GM23338 (cell line): ENCODE results near the gene TAAR6.

Experiments
- CREB1 ChIP-seq: fragments of 250-450 bp; sonication (Bioruptor Pico); IDR thresholded peaks from 2 replicates; pipeline ENCODE4 v1.5.0; 2020; ENCODE audit warnings: low read depth, mild to moderate bottlenecking, moderate library complexity
- EZH2 ChIP-seq: fragments of 200-600 bp; sonication (generic); IDR thresholded peaks from one replicate; pipeline ENCODE4 v1.8.0; 2017; ENCODE audit warnings: antibody characterized with exemption, mild to moderate bottlenecking, low read depth; ENCODE audit not compliant: unreplicated experiment
- EZH2phosphoT487 ChIP-seq: fragments of 200-600 bp; sonication (generic); IDR thresholded peaks from one replicate; pipeline ENCODE4 v1.8.1; 2018; ENCODE audit warnings: antibody characterized with exemption; ENCODE audit not compliant: unreplicated experiment
- JUNB ChIP-seq: IDR thresholded peaks from one replicate; pipeline ENCODE4 v1.6.1; 2016; ENCODE audit warnings: antibody characterized with exemption; ENCODE audit not compliant: unreplicated experiment
- NANOG ChIP-seq: IDR thresholded peaks from 2 replicates; pipeline ENCODE4 v1.6.1; 2016; ENCODE audit warnings: antibody characterized with exemption, borderline replicate concordance
- POLR2AphosphoS5 ChIP-seq: IDR thresholded peaks from 2 replicates; pipeline ENCODE4 v1.6.1; 2016; ENCODE audit warnings: antibody characterized with exemption, low read depth
- STAT1 ChIP-seq: IDR thresholded peaks from one replicate; pipeline ENCODE4 v1.6.1; 2016; ENCODE audit warnings: antibody characterized with exemption; ENCODE audit not compliant: unreplicated experiment
- ZNF114 ChIP-seq: fragments of 250-450 bp; sonication (Bioruptor Pico); IDR thresholded peaks from 2 replicates; pipeline ENCODE4 v1.5.0; 2020; ENCODE audit warnings: mild to moderate bottlenecking, moderate library complexity
- ZNF331 ChIP-seq: fragments of 250-450 bp; sonication (Bioruptor Pico); IDR thresholded peaks from 2 replicates; pipeline ENCODE4 v1.5.0; 2020; ENCODE audit warnings: low read depth, mild to moderate bottlenecking, moderate library complexity
- TF ChIP-seq, protein P1 (sequence below), 2 experiments: fragments of 200-600 bp in 1 of 2; sonication (generic) in 1 of 2; conservative IDR thresholded peaks; 2 replicates each; pipeline versions ENCODE4 v1.5.1 to v1.6.1; 2016 to 2017; ENCODE audit warnings: antibody characterized with exemption in 2 of 2, low read depth in 2 of 2, mild to moderate bottlenecking in 2 of 2, moderate library complexity in 1 of 2
- TF ChIP-seq, protein P2 (sequence below): IDR thresholded peaks from one replicate; pipeline ENCODE4 v1.6.1; 2018; ENCODE audit warnings: antibody characterized with exemption; ENCODE audit not compliant: unreplicated experiment
- TF ChIP-seq, protein P3 (sequence below): IDR thresholded peaks from 2 replicates; pipeline ENCODE4 v1.6.1; 2016; ENCODE audit warnings: antibody characterized with exemption
- TF ChIP-seq, protein P4 (sequence below): fragments of 250-450 bp; sonication (Bioruptor Pico); IDR thresholded peaks from 2 replicates; pipeline ENCODE4 v1.5.0; 2020; ENCODE audit warnings: mild to moderate bottlenecking, moderate library complexity

DNA sequence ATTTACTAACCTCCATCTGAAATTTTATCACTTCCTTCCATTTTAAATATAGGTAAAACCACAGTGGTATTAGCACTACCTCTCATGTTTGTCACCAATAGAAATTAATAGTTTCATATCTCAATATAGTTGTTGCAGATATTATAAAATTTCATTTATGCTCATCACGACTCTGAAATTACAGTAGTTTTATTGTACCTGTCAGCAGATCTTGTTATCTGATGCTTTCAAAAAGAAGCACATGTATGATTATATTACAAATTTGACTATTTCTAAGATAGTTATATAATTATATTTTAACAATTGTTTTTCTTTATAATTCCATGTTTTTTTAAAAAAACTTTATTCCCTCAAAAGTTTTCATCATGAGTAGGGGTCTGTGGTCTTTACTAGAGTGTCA, 14.6 kb downstream of the TAAR6 start:
- TF ChIP-seq, protein P1, sequence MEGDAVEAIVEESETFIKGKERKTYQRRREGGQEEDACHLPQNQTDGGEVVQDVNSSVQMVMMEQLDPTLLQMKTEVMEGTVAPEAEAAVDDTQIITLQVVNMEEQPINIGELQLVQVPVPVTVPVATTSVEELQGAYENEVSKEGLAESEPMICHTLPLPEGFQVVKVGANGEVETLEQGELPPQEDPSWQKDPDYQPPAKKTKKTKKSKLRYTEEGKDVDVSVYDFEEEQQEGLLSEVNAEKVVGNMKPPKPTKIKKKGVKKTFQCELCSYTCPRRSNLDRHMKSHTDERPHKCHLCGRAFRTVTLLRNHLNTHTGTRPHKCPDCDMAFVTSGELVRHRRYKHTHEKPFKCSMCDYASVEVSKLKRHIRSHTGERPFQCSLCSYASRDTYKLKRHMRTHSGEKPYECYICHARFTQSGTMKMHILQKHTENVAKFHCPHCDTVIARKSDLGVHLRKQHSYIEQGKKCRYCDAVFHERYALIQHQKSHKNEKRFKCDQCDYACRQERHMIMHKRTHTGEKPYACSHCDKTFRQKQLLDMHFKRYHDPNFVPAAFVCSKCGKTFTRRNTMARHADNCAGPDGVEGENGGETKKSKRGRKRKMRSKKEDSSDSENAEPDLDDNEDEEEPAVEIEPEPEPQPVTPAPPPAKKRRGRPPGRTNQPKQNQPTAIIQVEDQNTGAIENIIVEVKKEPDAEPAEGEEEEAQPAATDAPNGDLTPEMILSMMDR (conservative IDR thresholded peaks at IDR 0.05; ENCODE audit: low read depth in 2 of 2) = no peak
- TF ChIP-seq EZH2 (no peak), POLR2AphosphoS5 (no peak), EZH2phosphoT487 (no peak), STAT1 (no peak), NANOG (no peak), CREB1 (CRISPR knock-in tag) (no peak), JUNB (no peak), ZNF331 (CRISPR knock-in tag) (no peak), ZNF114 (CRISPR knock-in tag) (no peak)
- TF ChIP-seq, protein P2, sequence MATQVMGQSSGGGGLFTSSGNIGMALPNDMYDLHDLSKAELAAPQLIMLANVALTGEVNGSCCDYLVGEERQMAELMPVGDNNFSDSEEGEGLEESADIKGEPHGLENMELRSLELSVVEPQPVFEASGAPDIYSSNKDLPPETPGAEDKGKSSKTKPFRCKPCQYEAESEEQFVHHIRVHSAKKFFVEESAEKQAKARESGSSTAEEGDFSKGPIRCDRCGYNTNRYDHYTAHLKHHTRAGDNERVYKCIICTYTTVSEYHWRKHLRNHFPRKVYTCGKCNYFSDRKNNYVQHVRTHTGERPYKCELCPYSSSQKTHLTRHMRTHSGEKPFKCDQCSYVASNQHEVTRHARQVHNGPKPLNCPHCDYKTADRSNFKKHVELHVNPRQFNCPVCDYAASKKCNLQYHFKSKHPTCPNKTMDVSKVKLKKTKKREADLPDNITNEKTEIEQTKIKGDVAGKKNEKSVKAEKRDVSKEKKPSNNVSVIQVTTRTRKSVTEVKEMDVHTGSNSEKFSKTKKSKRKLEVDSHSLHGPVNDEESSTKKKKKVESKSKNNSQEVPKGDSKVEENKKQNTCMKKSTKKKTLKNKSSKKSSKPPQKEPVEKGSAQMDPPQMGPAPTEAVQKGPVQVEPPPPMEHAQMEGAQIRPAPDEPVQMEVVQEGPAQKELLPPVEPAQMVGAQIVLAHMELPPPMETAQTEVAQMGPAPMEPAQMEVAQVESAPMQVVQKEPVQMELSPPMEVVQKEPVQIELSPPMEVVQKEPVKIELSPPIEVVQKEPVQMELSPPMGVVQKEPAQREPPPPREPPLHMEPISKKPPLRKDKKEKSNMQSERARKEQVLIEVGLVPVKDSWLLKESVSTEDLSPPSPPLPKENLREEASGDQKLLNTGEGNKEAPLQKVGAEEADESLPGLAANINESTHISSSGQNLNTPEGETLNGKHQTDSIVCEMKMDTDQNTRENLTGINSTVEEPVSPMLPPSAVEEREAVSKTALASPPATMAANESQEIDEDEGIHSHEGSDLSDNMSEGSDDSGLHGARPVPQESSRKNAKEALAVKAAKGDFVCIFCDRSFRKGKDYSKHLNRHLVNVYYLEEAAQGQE = no peak
- TF ChIP-seq, protein P3, sequence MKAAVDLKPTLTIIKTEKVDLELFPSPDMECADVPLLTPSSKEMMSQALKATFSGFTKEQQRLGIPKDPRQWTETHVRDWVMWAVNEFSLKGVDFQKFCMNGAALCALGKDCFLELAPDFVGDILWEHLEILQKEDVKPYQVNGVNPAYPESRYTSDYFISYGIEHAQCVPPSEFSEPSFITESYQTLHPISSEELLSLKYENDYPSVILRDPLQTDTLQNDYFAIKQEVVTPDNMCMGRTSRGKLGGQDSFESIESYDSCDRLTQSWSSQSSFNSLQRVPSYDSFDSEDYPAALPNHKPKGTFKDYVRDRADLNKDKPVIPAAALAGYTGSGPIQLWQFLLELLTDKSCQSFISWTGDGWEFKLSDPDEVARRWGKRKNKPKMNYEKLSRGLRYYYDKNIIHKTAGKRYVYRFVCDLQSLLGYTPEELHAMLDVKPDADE = no peak
- TF ChIP-seq, protein P4, sequence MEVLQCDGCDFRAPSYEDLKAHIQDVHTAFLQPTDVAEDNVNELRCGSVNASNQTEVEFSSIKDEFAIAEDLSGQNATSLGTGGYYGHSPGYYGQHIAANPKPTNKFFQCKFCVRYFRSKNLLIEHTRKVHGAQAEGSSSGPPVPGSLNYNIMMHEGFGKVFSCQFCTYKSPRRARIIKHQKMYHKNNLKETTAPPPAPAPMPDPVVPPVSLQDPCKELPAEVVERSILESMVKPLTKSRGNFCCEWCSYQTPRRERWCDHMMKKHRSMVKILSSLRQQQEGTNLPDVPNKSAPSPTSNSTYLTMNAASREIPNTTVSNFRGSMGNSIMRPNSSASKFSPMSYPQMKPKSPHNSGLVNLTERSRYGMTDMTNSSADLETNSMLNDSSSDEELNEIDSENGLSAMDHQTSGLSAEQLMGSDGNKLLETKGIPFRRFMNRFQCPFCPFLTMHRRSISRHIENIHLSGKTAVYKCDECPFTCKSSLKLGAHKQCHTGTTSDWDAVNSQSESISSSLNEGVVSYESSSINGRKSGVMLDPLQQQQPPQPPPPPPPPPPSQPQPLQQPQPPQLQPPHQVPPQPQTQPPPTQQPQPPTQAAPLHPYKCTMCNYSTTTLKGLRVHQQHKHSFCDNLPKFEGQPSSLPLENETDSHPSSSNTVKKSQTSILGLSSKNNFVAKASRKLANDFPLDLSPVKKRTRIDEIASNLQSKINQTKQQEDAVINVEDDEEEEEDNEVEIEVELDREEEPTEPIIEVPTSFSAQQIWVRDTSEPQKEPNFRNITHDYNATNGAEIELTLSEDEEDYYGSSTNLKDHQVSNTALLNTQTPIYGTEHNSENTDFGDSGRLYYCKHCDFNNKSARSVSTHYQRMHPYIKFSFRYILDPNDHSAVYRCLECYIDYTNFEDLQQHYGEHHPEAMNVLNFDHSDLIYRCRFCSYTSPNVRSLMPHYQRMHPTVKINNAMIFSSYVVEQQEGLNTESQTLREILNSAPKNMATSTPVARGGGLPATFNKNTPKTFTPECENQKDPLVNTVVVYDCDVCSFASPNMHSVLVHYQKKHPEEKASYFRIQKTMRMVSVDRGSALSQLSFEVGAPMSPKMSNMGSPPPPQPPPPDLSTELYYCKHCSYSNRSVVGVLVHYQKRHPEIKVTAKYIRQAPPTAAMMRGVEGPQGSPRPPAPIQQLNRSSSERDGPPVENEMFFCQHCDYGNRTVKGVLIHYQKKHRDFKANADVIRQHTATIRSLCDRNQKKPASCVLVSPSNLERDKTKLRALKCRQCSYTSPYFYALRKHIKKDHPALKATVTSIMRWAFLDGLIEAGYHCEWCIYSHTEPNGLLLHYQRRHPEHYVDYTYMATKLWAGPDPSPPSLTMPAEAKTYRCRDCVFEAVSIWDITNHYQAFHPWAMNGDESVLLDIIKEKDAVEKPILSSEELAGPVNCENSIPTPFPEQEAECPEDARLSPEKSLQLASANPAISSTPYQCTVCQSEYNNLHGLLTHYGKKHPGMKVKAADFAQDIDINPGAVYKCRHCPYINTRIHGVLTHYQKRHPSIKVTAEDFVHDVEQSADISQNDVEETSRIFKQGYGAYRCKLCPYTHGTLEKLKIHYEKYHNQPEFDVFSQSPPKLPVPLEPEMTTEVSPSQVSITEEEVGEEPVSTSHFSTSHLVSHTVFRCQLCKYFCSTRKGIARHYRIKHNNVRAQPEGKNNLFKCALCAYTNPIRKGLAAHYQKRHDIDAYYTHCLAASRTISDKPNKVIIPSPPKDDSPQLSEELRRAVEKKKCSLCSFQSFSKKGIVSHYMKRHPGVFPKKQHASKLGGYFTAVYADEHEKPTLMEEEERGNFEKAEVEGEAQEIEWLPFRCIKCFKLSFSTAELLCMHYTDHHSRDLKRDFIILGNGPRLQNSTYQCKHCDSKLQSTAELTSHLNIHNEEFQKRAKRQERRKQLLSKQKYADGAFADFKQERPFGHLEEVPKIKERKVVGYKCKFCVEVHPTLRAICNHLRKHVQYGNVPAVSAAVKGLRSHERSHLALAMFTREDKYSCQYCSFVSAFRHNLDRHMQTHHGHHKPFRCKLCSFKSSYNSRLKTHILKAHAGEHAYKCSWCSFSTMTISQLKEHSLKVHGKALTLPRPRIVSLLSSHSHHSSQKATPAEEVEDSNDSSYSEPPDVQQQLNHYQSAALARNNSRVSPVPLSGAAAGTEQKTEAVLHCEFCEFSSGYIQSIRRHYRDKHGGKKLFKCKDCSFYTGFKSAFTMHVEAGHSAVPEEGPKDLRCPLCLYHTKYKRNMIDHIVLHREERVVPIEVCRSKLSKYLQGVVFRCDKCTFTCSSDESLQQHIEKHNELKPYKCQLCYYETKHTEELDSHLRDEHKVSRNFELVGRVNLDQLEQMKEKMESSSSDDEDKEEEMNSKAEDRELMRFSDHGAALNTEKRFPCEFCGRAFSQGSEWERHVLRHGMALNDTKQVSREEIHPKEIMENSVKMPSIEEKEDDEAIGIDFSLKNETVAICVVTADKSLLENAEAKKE = no peak
